RPMI7951 (cell line): ENCODE measurements around the gene EFEMP2. TPM values are rescaled to one million over a fixed set of nuclear protein-coding genes. Genes with fewer than 3 reads are reported as not detected.
"Not testable (repeated sequence)": the region's sequence is repeated elsewhere in the genome, so short reads cannot be mapped to it uniquely, and the experiment has no call there.

Experiments
- DNase-seq: peaks from one replicate; pipeline ENCODE4 v3.0.0-alpha.2; 2012; ENCODE audit warnings: low read depth
- total RNA-seq: library from RNA; depleted of rRNA; stranded (reverse); fragments of >200 nt; shearing (Covaris generic); gene quantifications from 2 replicates; pipeline ENCODE4 v1.2.3, GENCODE V29; 2014

Gene EFEMP2
- total RNA-seq, 1 experiment from 2014 or later, result 8.4 TPM

DNA sequence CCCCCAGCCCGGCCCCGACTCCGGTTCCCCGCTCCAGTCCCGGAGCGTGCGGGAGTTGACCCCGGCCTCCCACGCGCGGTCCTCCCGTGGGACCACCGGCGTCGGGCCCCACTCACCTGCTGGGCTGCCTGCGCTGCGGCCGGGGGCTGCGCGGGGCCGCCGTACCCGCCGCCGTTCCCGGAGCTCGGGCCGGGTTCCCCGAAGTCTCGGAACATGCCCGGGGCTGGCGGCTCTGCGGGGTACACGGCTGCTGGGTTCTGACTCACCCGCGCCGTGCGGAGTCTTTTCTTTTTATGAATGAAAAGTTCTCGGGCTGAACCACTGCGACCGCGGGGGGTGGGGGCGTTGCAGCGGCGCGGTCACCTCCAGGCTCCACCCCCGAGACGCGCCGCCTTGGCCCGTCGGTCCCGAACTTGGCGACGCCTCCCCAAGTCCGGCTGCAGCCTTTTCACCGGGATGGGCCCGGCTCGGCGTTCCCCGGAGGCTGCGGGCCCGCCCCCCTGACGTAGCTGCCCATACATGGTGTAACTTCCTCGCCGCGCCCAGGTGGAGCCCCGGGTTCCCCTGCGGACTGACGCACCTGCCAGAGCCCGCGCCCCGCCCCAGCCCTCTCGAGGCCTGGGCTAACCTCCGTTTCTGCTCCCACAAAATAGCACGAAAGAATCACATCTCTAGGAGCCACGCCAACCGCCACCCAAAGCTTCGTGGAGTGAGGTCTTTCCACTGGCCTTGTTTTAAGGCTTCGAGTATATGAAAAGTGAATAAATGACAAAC is 27.7 kb upstream of the EFEMP2 start, which contains the start of gene FOSL1:
Gene FOSL1 (minus strand): TSS at position 264 of the 774 bp plus-strand sequence. CDS start 49 bp downstream, at position 215.
- peak; percentile 98 for DNase-seq

DNA sequence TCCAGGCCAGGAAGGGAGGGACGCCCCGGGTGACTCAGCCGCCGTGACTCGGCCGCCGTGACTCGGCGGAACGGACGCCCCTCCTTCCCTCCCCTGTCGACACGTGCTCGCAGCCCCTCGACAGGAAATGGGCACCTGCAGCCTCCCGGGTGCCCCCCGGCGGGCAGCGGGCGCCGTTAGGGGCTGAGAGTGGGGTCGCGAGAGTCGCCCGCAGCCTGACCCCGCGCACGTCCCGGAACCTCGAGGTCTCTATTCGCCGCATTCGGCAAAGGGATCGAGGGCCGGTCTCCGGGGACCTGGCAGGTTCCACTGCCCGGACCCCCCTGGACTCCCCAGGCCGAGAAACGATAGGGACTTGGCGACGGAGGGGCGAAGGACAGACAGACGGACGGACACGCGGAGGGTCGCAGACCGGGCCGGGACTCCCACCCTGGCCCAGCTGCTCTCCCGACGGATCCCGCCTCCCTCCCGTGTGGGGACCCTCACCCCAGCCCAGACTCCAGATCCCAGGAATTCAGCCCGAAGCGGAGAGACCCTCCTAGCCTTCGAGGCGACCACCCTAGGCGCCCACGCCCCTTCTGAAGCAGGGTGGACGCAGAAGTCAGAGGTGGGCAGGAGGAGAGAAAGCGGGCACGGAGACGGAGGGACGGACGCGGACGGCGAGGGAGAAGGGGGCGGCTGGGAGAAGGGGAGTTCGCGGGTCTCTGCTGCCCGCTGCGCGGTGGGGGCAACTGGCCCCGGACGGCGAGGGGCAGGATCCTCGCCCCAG is 26.9 kb upstream of the EFEMP2 start:
- DNase-seq, result peak; percentile 88

DNA sequence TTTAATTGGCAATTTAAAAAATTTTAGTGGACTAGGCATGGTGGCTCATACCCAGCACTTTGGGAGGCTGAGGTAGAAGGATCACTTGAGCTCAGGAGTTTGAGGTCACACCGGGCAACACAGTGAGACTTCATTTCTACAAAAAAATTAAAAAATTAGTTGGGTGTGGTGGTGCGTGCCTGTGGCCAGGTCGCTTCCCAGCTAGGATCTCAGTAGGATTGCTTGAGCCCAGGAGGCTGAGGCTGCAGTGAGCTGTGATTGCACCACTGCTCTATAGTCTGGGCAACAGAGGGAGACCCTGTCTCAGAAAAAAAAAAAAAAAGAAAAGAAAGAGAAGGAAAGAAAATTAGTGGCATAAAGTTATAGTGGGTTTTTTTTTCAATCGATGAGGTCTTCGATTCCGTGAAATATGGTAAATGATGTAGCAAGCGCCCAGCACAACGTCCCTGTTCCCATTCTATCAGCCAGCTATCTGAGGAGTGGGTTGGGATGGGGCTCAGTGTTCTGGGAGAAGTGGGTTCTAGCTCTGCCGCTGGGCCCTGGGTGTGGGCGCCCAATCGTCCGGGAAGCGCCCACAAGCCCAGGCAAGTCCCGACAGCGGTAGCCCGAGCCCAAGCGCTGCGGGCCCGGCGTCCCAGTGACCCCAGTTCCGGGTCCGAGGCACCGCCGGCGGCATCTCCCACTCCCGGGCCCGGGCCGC is 26.2 kb upstream of the EFEMP2 start:
- DNase-seq, result no peak

DNA sequence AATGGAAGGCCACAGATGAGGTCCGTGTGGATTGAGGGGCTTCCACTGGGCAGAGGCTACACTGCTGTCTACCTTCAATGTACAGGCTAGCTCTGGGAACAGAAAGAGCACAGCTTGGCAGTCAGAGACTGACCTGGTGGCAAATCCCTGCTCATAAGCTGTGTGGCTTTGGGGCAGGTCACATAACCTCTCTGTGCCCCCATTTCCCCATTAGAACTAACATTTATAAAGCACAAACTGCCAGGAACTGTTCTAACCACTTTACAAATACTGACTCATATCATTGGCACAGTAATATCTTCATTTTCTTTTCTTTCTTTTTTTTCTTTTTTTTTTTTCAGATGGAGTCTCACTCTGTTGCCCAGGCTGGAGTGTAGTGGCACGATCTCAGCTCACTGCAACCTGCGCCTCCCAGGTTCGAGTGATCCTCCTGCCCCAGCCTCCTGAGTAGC is 24.4 kb upstream of the EFEMP2 start:
- DNase-seq, result no peak

DNA sequence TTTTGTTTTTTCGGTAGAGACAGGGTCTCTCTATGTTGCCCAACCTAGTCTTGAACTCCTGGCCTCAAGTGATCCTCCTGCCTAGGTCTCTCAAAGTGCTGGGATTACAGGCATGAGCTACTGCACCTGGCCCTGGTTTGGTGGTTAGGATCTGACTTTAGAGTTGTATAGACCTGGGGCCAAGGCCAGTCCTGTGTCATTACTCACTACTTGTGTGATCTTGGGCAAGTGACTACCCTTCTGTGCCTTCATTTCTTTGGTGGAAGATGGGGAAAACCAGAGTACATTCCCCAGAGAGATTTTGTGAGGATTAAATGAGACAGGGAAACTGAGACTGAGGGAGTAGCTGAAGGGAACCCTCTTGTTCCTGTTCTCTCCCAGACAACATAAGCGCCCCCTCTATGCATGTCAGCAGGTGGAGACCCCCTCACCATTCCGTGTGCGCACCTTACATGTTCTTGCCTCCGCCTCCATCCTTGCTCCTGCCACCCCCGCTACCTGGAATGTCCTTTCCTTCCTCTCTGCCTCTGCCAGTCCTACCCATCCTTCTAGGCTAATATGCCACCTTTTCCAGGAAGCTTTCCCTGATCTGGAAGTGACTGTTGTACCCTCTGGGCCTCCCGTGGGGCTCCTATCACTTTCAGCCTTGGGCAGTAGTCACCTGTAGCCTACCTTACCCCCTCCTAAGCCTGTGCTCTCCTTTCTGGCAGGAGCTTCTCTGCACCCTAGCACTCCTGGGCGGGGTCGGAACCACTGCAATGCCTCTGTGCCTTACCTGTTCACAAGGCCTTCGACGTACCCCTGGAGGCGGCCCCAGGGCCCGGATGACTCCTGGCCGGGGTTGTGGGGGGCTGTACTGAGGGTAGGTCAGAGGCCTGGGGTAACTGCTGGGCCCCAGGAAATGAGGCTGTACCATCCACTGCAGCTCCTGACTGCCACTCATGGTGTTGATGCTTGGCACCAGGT is 23.7 kb upstream of the EFEMP2 start:
- peak; percentile 67 for DNase-seq

DNA sequence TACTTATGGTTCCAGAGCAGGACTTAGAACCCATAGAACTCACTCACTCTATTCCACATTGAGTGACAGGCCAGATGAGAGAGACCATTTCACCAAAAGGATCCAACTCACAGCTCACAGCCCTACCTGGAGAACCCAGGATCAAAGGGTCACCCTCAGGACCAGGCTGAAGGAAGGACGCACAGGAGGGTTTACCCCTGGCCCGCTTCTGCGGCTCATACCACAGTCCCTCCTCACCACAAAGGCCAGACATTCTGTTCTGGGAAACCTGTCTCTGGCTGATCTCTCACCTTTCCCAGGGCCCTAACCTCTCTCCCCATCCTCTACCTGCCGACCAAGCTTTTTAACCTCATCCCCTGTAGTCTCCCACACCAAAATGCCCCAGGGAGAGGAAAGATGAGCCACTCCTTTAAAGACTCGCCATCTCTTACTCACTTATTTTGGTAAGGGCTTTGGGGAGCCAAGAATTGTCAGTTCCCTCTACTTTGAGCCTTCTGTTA is 22.9 kb upstream of the EFEMP2 start:
- DNase-seq, result no peak

DNA sequence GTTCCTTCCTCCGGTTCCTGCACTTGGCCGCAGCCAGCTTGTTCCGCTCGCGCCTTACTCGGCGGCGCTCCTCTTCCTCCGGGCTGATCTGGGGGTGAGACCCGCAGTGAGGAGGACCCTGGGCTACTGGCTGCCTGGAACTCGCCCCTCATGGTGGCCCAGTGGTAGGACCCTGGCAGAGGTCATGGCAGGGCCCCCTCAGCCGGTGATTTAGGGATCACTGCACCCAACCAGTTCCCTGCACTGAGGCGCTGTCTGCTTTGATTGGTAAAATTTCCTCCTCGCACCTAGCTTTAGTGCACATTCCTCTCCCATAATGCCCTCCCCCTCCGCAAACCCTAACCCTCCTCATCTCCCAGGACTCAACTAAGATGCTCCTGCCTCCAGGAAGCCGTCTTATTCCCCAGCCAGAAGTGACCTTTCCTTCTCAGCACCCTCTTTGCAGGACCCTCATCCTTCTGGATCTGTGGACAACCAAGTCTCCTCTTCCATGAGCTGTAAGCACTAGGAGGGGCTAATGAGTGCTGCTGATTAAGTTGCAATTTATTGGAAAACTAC is 21.5 kb upstream of the EFEMP2 start:
- no peak for DNase-seq

DNA sequence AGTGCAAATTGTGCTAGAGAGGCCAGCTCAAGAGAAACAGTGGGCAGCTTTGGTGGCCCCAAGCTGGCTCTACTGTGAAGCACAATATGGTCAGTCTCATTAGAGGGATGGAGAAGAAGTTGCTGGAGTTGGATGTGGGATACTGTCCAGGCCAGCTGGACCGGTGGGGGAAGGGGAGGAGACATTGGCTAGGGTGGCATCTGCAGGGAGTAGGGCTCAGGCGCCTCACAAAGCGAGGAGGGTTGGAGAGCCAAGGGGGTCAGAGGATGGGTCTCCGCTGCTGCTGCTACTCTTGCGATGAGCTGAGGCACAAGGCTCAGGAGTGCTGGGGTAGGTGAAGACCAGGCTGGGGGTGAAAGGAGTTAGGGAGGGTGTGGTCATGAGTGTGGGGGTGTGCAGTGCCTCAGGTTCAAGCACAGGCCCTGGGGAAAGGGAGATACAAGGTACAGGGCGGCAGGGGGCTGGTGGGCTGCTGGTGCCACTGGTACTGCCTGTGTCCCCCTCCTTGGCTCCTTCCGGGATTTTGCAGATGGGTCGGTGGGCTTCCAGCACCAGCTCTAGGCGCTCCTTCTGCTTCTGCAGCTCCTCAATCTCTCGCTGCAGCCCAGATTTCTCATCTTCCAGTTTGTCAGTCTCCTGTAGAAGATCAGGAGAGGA is 20.2 kb upstream of the EFEMP2 start:
- no peak for DNase-seq

DNA sequence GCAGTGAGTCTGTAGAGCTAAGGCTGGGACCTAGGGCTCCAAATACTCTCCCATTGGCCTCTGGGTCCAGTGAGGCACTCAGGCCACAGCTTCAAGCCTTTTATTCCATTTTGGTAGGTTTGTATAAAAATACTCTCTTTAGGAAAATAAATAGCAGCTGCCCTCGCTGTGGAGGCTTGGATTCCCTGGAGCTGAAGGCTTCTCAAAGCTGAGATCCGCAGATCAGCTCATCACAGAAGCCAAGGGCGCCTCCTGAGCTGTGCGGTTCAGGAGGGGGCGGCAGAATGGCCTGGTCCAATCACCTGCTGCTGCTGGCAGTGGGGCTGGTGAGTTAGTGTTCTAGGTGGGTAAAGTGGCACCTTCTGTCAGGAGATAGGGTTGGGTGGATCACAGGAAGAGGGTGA is 19.5 kb upstream of the EFEMP2 start:
- not testable (repeated sequence) for DNase-seq

DNA sequence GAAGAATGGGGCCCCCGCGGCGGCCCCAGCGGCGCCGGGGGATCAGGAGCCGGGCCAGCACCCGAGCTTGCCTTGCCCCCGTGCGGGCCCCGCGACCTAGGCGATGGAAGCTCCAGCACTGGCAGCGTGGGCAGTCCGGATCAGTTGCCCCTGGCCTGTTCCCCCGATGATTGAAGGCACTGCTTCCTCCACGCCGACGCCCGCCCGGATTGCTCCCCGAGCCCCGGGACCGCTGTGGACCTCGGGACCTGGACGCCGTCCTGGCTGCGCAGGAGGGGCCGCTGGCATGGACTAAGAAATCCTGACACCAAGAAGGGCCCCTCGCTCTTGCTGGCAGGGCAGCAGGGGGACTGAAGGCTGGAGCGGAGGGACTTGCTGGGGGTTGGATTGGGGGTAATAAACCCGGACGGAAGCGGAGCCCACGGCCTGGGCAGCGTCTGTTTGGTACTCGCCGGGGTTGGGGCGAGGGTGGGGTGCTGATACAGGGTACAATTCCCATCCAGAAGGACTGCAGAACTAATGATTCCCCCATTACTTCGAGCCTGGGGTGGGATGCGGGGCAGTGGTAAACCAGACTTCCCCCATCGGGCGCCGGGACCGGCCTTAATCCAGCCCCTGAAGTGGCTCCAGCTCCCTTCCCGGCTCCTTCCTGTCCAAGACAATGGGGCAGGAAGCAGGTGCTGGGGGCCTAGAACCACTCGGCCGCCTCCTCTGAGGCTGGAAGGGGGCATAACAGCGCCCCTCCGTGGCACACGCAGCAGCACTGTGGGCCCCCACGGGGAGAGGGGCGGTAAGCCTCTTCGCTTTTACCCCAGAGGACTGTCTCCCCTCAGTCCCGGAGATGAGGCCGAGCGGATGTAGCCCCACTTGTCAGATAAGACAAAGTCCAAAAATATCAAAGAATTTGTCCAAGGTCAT is 18.9 kb upstream of the EFEMP2 start:
- DNase-seq, result peak; percentile 65

DNA sequence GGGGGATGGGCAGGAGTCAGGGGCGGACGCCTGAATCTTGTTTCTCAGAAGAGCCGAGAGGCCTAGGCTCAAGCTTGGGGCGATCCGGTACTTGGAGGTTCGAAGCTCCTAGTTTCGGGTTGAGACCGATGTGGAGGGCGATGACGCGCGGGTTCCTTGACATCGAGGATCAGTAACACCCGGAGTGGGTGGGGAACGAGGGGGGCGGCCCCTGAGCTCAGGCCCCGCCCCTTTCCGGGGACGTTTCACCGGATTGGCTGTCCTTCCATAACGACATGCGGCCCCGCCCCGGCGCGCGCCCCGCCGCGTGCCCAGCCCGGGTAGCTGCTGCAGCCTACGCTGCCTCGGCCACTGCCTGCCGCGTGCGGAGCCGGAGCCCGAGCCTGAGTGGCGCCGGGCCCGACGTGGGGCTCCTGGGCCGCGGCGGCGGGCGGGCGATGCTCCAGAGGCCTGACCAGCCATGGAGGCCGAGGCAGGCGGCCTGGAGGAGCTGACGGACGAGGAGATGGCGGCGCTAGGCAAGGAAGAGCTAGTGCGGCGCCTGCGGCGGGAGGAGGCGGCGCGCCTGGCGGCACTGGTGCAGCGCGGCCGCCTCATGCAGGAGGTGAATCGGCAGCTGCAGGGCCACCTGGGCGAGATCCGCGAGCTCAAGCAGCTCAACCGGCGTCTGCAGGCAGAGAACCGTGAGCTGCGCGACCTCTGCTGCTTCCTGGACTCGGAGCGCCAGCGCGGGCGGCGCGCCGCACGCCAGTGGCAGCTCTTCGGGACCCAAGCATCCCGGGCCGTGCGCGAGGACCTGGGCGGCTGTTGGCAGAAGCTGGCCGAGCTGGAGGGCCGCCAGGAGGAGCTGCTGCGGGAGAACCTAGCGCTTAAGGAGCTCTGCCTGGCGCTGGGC is 18.0 kb upstream of the EFEMP2 start, which contains the start of gene CCDC85B:
Gene CCDC85B (plus strand): TSS at position 350 of the 895 bp plus-strand sequence. CDS start 111 bp downstream, at position 461.
- peak; percentile 96 for DNase-seq

DNA sequence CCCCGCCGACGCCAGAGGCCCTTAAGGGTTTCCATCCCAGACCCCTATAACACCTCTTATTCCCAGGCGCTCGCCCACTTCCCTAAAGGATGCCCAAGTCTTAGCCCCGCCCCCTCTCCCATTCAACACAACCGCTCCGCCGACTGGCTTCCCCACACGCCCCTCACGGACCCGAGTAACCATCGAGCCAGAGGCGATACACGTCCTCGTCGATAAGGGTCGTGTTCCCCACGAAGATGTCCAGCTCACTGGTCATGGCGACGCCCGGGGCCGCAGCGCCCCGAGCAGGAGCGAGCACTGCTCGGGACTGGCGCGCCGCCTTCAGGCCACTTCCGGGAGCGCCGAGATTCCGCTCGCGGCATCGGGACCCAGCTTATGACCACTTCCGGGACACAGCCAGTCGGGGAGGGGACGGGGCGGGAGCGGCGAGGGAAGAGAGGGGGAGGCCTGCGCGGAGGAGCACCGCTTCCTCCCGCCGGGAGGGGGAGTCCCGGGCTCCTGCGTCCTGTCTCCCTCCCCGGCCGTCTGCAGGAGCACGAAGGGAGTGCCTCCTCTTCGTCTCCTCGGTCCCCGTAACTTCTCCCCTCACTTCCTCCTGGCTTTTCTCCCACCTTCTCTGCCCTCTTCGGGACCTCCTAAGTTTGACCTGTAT is 15.7 kb upstream of the EFEMP2 start, which contains the start of gene FIBP:
Gene FIBP (minus strand): TSS at position 309 of the 652 bp plus-strand sequence. CDS start 53 bp downstream, at position 256.
- peak; percentile 96 for DNase-seq

DNA sequence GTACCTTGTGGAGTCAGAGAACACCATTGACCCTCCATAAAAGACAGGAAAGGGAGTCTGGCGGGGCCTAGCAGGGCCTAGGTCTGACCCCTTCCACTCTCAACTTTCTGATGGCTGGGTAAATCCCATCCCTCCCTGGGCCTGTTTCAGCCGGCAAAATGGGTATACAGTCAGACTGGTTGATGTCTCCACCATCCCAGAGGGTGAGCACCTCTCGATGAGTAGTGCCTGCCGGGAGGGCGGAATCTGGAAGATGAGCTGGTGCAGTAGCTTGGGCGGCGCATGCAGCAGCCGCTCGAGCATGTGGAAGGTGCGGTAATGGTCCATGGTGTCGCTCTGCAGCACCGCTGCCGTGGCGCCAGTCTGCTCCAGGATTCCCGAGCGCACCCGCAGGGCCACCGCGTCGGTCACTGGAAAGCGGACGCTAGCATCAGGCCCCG is 15.1 kb upstream of the EFEMP2 start:
- DNase-seq, result no peak

DNA sequence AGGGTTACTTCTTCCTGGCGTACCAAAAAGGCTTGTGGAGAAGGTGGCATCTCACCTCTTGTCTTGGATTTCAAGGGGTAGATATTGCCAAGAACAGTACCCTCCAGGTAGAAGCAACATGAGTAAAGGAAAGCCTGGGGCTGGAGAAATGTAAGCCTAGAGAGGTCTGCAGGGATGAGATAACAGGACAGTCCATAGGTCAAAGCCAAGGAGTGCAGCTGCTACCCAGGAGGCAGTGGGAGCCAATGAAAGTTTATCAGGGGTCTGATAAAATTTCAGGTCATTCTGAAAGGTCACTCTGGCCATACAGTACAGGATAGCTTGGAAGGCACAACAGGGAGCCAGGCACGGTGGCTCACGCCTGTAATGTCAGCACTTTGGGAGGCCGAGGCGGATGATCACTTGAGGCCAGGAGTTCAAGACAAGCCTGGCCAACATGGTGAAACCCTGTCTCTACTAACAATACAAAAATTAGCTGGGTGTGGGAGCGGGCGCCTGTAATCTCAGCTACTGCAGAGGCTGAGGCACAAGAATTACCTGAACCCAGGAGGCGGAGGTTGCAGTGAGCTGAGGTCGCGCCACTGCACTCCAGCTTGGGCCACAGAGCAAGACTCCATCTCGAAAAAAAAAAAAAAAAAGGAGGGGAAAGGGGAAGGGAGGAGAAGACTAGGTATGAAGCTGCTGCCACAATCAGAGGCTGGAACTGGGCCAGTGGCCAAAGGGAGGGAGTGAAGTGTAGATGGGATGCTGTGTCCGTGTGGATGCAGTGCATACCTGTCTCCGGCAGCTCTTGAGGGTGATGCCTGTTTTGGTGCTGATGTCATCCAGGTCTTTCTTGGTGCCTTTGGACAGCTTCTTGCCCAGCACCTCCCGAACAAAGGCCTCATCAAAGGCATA is 14.5 kb upstream of the EFEMP2 start:
- DNase-seq, result no peak

DNA sequence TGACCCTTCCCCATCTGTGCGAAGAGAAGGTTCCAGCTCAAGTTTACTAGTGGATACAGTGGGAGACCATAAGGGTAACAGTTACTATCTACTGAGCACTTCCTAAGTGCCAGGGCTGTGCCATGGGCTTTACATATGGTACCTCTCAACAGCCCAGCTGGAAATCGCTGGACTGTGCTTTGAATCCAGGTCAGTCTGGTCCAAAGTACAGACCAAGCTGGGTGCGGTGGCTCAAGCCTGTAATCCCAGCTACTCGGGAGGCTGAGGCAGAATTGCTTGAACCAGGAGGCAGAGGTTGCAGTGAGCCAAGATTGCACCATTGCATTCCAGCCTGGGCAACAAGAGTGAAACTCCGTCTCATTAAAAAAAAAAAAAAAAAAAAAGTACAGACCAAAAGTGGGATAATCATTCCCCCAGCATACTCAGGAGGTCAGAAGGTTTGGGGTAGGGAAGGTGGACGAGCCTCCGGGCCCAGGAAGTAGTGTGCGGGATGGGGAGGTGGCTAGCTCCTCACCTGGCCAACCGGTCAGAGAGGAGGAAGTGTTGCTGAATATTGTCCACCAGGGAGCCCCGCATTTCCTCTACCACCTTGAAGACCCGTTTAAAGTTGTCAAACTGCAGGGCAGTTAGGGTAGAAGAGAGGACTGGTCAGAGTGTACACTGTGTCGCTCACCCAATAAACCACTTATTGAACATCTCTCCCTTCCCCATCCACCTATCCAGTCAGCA is 13.4 kb upstream of the EFEMP2 start:
- no peak for DNase-seq
